Stimulated activated CD4-positive, alpha-beta T cell treated with anti-CD3 and anti-CD28 coated beads, Interleukin-2, amount 100 ng/mL, for 24 hours (primary cell): ENCODE measurements around the gene PSMA8.
A peak's percentile ranks its signal among the peaks of the same experiment; 100 is the strongest.
"Not testable (repeated sequence)": the region's sequence is repeated elsewhere in the genome, so short reads cannot be mapped to it uniquely, and the experiment has no call there.

Source experiments
- DNase-seq, 2 donors: peaks; one replicate each; pipeline ENCODE4 v3.0.0-alpha.2; 2020

PSMA8 gene

DNA sequence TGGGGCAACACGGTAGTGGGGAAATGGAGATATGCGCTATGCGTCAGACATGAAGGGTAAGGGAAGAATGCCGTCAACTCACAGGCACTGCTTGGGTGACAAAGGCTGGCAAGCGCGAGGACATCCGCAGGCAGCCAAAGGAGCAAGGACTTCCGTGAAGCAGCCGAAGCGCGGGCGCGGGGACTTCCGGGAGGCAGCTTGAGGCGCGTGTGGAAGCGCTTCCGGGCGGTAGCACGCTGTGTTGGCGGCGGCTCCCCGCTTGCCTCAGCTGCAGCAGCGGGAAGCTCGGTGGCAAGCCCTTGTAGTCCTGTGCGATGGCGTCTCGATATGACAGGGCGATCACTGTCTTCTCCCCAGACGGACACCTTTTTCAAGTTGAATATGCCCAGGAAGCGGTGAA, at the start of gene PSMA8:
PSMA8 (plus strand) TSS at position 218 of the 400 bp plus-strand sequence; CDS start at position 315, 97 bp downstream.
- peak; percentile 47 to 48 for DNase-seq

DNA sequence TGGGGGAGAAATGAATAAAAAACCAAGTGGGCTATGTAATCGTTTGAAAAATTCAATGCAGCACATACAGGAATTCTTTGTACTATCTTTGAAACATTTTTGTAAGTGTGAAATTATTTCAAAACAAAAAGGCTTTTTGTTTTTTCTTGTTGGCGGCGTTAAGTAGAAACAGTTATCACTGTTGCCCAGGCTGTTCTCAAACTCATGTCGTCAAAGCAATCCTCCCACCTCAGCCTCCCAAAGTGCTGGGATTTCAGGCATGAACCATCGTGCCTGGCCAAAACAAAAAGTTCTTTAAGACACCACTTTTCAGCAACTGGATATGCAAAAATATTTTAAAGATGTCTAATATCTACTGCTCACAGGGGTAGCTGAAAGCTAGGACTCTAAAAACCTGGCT, 48.6 kb upstream of the PSMA8 start:
- DNase-seq: no peak

DNA sequence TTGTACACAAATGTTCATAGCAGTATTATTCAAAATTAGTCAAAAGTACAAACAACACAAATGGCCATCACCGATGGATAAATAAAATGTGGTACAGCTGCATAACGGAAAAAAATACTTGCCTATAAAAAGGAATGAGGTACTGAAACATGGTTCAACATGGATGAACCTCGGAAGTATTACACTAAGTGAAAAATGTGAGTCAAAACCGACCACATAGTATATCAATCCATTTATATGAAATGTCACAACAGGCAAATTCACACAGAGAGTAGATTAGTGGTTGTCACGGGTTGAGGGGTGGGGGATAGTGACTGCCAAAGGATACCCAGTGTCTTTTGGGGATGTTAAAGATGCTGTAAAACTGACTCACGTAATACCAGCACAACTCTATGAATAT, 46.7 kb upstream of the PSMA8 start:
- DNase-seq: no peak

DNA sequence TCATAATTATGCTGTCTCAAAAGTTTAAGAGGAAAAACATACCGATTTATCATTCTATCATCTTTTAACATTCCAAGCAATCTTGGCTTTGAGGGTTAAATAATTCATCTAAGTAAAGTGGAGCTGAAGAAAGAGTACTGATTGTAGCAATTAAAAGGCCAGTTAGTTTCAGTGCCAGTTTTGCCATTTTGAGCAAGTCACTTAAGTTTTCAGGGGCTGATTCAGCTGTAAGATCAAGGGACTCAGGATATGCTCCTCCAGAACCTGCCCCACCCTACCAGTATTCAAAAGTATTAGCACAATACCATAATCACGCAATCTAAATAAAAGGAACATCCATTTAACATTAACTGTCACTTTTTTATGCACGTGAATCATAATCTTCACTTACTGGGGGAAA, 45.2 kb upstream of the PSMA8 start:
- no peak for DNase-seq

DNA sequence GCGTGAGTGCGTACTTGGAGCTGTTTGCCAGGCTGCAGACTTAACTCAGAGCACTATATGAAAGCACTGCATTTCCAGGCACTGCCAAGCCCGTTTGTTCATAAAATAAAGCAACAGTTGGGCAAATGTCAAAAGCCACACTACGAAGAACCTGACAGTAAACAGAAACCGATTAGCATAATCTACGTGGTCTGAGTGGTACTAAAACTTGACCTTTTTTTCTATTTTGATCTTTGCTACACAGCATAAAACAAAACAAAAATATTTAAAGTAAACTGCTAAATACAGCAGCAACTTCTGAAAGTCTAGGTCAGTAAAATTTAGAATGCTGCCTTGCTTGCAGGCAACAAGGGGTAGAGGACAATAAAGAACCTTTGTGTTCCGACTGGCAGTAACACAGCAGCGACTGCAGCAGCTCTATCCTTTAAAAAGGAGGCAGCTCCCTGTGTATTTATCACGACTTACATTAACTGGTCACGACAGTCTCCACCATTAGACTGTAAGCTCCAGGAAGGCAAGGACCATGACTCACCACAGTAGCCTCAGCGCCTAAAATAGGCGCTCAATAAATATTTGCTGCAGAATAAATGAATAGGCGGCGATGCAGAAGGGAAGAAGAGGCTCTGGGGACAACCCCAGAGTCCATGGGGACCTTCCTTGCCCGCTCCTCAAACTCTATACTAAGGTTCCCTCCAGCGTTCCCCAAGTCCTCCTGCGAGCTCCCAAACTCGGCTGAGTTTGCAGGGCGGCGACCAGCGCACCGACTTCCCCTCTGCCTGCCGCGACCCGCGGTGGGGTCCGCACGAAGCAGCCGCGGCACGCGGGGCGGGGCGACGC, 44.2 kb upstream of the PSMA8 start:
- no peak for DNase-seq

DNA sequence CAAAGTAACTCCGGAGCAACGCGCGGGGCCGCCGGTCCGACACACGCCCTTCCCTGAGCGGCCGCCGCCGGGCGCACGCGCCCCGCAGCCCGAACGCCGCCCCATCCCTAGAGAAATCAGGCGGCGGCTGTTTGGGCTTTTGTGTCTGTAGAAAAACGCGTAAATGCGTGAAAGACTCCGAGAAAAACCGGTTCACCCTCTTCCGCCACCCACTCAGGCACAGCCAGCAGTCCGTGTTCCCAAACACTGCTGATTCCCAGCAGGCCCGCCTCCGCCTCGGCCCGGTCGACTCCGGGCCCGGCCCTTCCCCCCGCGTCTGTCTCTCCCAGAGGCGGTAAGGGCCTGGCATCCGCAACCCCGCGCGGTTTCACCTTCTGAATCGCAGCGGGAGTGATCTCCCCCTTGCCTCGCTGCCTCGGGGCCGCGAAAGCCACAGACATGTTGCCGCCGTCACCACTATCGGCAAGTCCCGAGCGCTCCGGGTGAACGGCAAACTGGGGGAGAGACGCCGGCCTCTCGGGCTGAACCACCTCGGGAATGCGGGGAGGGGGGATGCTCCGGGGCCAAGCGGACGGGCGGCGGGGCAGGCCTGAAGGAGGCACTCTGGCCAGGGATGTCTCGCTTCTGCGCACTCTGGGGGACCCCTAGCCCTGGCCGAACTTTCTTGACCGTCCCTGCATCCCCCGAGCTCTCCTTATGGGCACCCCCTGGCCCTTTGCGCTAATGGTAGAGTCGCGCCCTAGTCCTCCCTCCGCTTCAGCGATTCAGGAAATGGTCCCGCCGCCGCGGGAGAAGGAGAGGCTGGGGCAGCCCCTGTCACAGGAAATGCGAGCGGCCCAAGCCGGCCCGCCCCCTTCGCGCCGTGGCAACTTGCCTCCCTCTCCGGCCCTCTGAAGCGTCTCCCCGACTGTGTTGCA, 43.3 kb upstream of the PSMA8 start, which contains the start of gene SS18:
SS18 (minus strand) TSS at position 484 of the 917 bp plus-strand sequence; CDS start at position 440, 44 bp downstream.
- DNase-seq: peak; percentile 89 to 91

DNA sequence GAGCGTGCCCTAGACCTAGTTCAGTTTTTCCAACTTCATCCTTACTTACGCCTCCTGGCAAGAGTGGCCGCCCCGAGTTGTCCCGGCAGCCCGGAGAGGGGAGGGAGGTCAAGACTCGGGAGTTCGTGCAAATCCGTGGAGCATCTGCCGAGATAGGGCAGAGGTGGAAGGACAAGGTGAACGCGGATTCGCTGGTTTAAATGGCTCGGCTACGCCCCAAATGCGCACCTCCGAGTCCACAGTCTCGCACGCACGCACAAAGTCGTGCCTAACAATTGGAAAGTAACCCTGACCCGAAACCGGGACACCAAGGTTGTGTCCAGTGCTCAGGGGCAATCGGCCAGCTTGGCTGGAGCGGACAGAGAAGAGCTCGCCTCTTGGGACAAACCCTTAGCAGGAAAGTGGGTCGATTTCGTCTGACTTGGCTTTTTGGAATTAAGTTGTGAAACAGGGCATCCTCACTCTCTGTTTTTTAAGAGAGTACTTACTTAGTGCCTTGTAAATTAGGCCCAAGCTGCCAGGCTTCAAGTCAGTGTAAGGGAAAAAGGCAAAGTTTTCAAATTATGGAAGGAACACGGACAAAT, 42.5 kb upstream of the PSMA8 start:
- no peak for DNase-seq

DNA sequence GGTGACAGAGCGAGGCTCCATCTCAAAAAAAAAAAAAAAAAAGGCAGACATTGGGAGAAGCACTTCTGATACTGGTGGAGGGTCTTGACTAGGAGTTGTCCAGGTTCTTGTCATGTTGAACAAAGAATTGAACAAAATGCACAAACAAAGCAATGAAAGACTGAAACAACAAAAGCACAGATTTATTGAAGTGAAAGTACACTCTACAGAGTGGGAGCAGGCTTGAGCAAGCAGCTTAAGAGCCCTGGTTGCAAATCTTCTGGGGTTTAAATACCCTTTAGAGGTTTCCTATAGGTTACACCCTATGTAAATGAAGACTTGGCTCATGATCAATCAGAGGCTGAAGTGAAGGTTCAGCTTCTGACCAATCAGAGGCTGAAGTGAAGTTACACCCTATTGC, 36.8 kb upstream of the PSMA8 start:
- no peak for DNase-seq

DNA sequence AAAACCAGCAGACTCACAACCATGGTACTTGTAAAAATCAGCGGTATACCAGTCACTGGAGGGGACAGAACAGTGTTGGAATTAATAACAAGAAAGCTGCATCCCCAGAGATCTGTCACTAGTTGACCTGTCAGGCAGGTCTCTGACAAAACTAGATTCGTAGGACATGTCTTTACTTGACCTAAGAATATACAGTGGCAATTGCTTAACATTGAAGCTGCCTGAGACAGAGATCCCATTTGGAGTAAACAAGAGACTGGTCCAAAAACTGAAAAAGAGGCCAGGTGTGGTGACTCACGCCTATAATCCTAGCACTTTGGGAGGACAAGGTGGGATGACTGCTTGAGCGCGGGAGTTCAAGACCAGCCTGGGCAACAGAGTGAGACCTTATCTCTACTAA, 36.1 kb upstream of the PSMA8 start:
- no peak for DNase-seq

DNA sequence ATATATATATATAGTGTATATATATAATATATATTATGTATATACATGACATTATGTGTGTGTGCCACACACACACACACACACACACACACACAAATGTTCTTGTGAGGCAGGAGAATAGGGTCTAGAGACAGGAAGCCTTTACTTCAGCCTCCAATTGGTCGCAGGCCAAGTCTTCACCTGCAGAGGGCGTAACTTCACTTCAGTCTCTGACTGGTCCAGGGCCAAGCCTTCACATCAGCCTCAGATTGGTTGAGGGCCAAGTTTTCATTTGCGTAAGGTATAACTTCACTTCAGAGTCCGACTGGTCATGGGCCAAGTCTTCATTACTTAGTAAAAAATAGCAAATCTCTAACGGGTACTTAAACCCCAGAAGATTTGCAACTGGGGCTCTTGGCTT, 30.1 kb upstream of the PSMA8 start:
- peak; percentile 37 to 52 for DNase-seq

DNA sequence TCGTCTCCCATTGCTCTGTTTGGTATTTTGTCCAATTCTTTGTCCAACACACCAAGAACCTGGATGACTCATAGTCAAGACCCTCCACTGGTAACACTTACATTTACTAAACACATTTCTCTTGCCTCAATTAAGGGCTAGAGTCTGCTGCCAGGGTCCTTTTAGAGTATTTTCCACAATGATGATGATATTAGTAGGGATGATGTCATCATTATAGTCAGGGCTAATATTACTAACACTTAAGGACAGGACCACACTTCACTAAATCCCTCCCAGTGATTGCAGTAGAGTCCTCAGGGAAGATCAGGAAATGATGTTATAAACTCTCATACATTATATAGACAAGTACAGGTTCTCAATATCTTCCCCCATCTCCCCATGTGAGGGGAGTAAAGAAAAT, 29.6 kb upstream of the PSMA8 start:
- DNase-seq: no peak

DNA sequence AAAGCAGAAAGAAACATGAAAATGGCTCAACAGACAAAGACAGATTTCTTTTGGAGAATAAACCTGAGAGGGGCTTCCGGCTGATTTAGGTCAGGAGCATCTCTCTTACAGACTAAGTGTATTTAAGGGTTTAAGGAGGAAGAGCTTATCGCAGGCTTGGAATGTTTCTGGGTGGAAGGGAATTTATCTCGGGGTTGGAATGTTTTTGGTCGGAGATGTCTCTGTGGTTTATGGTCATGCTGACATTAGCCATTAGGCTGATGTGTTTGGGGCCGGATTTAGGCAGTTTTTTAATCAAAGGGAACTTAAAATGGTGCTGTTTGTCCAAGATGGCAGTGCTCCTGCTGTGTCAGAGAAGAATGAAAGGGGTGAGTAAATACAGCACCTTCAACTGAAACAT, 14.4 kb upstream of the PSMA8 start:
- no peak for DNase-seq

DNA sequence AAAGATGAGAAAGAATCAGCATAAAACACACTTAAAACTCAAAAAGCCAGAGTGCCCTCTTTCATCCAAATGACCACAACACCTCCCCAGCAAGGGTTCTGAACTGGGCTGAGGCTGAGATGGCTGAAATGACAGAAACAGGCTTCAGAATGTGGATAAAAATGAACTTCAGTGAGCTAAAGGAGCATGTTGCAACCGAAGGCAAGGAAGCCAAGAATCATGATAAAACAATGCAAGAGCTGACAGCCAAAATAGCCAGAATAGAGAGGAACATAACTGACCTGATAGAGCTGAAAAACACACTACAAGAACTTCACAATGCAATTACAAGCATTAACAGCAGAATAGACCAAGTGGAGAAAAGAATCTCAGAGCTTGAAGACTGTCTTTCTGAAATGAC, 12.2 kb upstream of the PSMA8 start:
- no peak for DNase-seq

DNA sequence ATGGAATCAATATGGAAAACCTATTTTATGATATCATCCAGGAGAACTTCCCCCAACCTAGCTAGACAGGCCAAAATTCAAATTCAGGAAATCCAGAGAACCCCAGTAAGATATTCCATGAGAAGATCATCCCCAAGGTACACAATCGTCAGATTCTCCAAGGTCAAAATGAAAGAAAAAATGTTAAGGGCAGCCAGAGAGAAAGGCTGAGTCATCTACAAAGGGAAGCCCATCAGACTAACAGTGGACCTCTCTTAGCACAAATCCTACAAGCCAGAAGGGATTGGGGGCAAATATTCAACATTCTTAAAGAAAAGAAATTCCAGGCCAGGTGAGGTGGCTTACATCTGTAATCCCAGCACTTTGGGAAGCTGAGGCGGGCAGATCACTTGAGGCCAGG, 11.7 kb upstream of the PSMA8 start:
- not testable (repeated sequence) for DNase-seq

DNA sequence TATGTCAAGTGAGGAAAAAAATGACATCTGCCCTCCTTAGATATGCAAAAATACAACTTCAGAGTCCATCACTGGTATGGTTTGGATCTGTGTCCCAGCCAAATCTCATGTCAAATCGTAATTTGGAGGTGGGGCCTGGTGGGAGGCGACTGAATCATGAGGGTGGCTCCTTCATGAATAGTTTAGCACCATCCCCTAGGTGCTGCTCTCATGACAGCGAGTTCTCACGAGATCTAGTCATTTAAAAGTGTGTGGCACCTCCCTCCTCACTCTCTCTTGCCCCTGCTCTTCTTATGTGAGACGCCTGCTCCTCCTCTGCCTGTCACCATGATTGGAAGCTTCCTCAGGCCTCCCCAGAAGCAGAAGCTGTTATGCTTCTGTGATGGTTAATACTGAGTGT, 5.9 kb upstream of the PSMA8 start:
- no peak for DNase-seq

DNA sequence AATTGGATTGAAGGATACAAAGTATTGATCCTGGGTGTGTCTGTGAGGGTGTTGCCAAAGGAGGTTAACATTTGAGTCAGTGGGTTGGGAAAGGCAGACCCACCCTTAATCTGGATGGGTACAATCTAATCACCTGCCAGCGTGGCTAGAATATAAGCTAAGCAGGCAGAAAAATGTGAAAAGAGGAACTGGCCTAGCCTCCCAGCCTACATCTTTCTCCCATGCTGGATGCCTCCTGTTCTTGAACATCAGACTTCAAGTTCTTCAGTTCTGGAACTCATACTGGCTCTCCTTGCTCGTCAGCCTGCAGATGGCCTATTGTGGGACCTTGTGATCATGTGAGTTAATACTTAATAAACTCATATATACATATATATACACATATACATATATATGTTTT, 5.5 kb upstream of the PSMA8 start:
- DNase-seq: not testable (repeated sequence)

DNA sequence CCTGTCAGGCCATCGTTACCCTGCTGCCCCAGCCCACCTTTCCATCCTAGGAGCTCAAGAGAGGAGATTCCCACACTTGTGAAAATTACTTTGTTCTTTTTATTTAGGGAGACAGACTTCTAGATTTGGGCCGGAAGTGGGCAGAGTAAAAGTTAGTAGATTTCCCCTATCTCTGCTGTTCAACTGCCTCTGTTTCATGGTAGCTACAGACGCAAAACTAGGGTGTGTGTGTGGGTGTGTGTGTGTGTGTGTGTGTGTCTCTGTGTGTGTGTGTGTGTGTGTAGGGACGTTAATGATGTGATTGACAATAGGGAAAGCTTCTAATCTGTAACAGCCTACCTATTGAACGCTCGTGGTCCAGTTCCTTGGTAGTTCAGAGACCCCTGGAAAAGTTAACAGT, 438 bp downstream of the PSMA8 start:
- DNase-seq: peak in 1 of 2 donors; percentile 5

DNA sequence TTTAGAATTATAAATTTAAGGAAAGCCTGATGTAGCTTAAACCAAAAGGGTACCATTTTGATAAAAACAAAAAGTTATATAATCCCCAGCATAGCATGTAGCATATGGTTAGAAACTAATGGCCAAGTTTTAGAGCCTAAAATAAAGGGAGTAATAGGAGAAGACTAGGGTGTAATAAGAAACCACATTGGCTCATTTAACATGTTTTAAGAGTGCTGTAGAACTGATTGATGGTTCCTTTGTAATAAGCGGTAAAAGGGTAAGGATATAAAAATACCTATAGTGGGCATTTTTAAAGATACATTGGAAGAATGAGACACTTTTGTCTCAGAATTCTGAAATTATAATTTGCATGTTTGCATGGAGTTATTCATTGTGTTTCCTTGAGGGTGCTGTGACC, 1.9 kb downstream of the PSMA8 start:
- no peak for DNase-seq

DNA sequence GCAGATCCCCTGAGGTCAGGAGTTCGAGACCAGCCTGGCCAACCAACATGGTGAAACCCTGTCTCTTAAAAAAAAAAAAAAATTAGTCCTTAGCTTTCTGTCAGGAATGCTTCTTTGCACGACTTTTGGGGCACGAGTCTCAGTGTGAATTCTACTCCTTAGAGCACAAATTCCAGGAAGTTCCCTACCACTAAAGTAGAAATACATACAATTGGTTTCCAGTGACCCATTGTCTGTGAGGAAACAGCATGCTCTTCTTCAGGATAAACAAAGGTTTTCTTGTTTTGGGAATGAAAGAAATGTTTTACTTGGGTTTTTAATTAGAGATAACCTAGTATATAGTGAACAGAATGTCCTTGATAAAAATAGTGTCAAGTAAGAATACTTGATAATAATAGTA, 23.7 kb downstream of the PSMA8 start:
- DNase-seq: no peak

DNA sequence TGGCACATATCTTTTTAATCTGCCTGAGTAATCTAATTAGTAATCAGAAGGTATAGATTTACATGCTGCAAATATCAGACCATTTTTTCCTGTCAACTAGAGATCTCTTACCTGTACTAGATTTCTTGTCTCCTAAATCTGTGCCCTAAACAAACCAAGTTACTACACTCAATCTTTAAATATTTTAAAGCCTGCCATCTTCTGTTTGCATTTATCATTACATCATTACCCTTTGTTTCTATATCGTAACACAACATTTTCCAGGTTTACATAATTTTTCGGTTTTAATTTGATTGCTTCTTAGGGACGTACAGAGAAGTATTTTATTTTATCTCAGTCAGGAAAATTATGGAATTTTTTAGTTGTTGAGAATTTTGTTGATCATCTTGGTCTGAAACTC, 25.7 kb downstream of the PSMA8 start:
- DNase-seq: no peak

DNA sequence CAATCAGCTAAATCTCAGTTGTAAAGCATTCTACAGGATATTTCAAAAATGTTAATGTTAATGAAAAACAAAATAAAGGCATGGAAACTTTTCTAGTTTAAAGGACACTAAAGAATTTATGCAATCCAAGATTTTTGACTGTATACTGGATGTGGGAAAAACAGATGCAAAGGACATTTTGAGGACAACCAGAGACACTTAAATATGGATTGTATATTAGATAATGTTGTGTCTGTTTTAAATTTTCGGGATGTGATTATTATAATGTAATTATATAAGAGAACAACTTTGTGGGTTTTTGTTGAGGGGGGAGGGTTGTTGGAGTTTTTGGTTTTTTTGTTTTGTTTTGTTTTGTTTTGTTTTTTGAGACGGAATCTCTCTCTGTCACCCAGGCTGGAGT, 30.9 kb downstream of the PSMA8 start:
- no peak for DNase-seq

DNA sequence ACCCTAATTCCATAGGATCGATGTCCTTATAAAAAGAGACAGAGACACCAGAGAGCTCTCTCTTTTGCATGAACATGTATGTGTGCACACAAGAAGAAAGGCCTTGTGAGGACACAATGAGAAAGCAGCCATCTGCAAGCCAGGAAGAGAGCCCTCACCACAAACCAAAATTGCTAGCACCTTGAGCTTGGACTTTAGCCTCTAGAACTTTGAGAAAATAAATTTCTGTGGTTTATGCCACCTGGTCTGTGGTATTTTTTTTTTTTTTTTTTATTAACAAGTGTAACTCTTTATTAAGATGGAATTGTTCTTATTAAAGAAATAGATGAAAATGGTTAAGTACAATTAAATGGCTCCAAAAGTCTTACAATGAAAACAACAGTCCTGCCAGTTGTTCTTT, 33.9 kb downstream of the PSMA8 start:
- not testable (repeated sequence) for DNase-seq

DNA sequence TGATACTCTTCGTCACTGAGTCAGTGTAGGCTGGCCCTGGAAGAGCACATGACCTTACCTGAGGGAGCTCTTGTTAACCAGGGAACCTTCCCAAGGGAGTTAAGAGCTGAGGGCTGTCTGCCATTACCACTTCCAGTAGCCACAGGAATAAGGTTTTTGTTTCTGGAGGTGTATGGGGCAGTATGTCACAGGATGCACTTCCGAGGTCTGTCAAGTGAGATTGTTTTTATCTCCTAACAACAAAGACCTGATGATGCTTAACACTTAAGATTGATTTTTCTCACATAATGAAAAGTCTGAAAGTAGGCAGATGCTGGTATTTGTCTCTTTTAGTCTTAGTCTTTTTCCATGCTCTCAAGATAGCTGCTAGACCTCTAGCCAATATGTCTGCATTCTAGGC, 41.8 kb downstream of the PSMA8 start:
- DNase-seq: no peak

DNA sequence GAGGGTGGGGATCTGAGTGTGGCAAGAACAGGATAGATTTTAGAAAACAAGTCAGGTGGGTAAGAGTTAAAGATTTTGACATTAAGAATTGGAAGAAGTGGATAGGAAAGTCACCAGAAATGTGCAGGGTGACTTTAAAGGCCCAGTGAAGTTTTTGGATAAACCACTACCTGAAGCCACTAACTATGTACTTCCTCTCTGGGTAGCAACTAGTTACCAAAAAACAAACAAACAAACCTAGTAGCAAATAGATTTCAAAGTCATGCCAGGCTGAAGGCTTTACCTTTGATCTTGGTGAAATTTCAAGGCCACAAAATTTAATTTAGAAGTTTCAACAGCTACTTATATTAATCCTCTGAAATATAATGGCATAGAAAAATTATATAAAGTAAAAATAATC, 42.5 kb downstream of the PSMA8 start:
- no peak for DNase-seq
